HG03196 (cell line): Measurements from ENCODE around the gene PDE5A.
A peak's percentile ranks its signal among the peaks of the same experiment; 100 is the strongest.
"Not testable (repeated sequence)": the region's sequence is repeated elsewhere in the genome, so short reads cannot be mapped to it uniquely, and the experiment has no call there.

Source experiments
- ATAC-seq: cut with Tn5 transposase; IDR thresholded peaks from one replicate; pipeline ENCODE4 v1.9.1; 2021; ENCODE audit not compliant: unreplicated experiment

Gene PDE5A

DNA sequence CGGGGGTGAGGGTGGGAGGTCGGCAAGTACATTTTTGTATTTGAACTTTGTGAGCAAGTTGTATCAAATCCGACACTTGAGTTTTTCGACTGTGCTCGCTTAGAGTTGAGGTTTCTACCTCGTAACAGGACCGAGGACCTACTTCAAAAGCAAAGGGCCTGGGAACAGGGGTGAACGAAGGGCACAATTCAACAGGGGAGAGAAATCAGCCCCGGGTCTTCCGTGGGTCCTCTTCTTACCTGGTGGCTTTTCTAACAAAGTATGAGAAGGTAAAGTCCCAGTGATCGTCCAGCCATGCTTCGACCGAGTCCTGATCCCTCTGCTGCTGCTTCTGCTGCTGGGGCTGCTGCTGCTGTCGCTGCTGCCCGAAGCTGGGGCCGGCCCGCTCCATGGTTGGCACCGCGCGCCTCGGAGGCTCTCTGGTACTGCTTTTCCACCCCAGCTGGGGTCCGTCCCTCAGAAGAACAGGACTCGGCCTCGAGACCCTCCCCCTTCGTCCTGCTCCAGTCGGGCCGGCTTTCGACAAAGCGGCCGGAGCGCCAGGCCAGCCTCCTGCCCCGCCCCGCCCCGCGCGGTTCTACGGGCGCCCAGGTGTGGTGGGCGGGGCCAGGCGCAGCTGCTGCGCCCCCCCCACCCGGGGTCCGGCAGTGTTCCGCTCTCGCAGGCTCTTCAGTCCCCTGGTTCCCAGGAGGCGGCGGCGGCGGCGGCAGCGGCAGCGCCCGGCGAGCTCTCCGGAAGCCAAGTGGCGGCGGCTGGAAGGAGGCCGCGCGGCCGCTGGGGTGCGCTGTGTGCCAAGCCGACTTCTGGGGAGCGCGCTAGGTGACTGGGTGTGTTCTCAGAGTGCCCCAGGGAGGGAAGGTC is at the start of gene PDE5A:
PDE5A (minus strand) TSS at position 524 of the 861 bp plus-strand sequence; CDS start at position 391, 133 bp downstream.
- peak; percentile 91 for ATAC-seq

DNA sequence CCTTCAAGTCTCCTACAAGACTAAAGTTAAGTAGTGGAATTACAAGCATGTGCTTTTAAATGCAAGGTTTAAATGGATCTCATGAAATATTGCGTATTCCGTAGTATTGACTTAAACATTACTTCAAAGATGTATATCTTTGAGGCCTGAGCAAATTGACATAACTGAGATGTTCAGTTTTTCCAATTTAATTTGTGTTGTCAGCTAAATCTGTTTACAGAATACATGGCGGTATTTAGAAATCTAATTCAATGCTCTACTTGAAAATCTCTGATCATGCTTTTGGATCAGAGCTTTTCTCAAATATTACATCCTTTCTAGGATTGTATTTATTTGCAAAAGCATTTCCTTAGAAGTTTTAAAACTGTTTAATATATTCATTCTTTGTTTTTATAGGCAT is 47.5 kb upstream of the PDE5A start:
- no peak for ATAC-seq

- no peak for ATAC-seq
Observed at GRCh38 chr4:119675391-119675790, 46.8 kb upstream of the PDE5A start.

DNA sequence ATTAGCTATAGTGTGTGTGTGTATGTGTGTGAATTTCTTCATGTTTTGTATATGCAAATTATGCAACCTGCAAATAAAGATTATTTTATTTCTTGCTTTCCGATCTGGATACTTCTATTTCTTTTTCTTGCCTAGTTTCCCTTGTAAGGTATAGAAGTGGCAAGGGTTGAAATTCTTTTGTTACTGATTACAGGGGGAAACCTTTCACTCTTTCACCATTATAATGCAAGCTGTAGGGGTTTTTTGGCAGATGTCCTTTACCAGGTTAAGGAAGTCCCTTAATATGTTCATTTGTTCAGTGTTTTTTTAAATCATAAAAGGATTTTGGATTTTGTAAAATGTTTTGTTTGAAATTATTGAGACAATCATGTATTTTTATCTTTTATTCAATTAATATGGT is 44.3 kb upstream of the PDE5A start:
- ATAC-seq = no peak

- ATAC-seq = no peak
Observed at GRCh38 chr4:119672086-119672485, 43.5 kb upstream of the PDE5A start.

DNA sequence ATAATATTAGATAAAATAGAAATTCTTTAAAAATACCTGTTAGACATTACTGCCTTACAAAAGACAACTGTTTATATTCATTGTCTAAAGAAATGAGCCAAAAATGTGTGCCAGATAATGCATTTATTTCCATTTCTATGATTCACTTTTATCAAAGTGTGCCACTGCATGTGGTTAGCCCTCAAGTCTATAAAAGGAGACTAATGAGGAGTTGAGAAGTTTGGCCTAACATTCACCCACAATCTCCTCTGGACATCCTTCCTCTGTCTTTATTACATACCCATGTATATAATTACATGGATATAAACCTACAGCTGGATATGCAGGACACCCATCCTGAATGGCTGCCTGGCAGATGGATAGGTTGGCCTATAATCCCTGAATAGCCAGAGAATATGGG is 42.6 kb upstream of the PDE5A start:
- ATAC-seq = no peak

DNA sequence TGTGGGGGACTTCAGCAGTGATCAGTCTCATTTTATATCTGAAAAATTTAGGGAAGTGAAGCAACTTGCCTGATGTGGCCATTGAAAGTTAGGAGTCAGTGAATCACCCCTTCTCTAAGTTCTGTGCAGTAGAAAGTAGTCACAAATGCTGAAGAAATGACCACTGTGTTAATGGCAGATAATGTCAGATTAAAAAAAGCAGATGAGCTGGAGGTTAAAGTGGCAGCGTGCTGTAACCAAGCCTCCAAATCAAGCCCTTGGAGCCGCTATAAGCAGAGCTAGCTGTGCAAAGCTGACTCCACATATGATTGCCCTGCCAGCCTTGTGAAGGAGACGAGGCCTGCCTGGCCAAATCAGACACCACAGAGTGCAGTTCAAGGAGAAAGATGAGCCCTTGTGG is 39.2 kb upstream of the PDE5A start:
- ATAC-seq = no peak

- ATAC-seq = no peak
Observed at GRCh38 chr4:119666653-119667091, 38.1 kb upstream of the PDE5A start.

GRCh38 chr4:119665752-119666151 is 37.1 kb upstream of the PDE5A start:
- no peak for ATAC-seq

- no peak for ATAC-seq
Observed at GRCh38 chr4:119664168-119664907, 35.7 kb upstream of the PDE5A start.

GRCh38 chr4:119663160-119663788 is 34.7 kb upstream of the PDE5A start:
- ATAC-seq = no peak

GRCh38 chr4:119662612-119663011 is 34.0 kb upstream of the PDE5A start:
- ATAC-seq = not testable (repeated sequence)

DNA sequence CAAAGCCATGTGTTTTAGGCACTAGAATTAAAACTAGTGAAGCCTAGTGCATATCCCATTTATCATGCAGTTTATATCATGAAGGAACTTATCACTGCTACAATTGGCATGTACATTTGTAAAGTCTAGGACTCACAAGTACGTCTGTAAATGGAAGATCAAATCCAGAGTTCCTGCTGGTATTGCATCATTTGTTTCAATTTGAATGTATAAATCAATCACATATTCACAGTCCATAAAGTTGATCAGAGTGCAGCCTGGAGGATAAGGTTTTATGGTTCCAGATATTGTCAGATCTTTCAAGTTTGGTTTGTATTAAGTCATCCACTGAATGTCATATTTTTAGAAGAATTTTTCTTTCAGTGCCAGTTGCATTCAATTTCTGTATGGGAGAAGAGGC is 32.6 kb upstream of the PDE5A start:
- no peak for ATAC-seq

- no peak for ATAC-seq
Observed at GRCh38 chr4:119659576-119659975, 31.0 kb upstream of the PDE5A start.

GRCh38 chr4:119657111-119657611 is 28.6 kb upstream of the PDE5A start:
- no peak for ATAC-seq

GRCh38 chr4:119656342-119656741 is 27.7 kb upstream of the PDE5A start:
- no peak for ATAC-seq

- no peak for ATAC-seq
Observed at GRCh38 chr4:119655111-119655837, 26.7 kb upstream of the PDE5A start.

GRCh38 chr4:119653990-119654389 is 25.4 kb upstream of the PDE5A start:
- ATAC-seq = no peak

DNA sequence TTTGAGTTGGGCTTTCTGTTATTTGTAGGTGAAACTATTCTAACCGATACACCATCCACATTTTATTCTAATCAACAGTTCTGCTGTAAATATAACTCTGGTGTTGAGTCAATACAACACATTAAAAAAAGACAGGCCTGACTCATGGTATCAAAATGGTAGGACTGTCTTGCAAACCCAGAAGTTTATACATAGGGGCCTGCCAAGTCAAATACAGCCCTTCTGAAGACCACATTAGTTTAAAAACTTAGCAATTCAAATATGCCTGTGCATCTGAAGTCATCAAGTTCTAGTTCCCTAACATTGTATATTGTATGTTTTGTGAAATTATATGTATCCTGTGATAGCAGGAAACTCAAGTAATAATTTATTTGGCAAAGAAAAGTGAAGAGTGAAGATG is 24.4 kb upstream of the PDE5A start:
- ATAC-seq = no peak

- no peak for ATAC-seq
Observed at GRCh38 chr4:119648398-119648797, 19.8 kb upstream of the PDE5A start.

- ATAC-seq = no peak
Observed at GRCh38 chr4:119647558-119647957, 19.0 kb upstream of the PDE5A start.
